ENCODE results near the gene FDX2.

GRCh38 chr19:10277795-10278589, 37.8 kb downstream of the FDX2 start:
- no peak for TF ChIP-seq CTCF (conservative IDR thresholded peaks at IDR 0.05; ENCODE audit: low read depth, low read length)
- TF ChIP-seq MAFK (IDR thresholded peaks at IDR 0.05; ENCODE audit: low read depth, low read length) = no peak
- TF ChIP-seq SMC3 (IDR thresholded peaks at IDR 0.05; ENCODE audit: low read depth, low read length) = no peak
- TF ChIP-seq POLR2A (IDR thresholded peaks at IDR 0.05; ENCODE audit: low read depth, low read length) = no peak
